SK-N-SH treated with all-trans-retinoic acid at 6 μM for 48 hours (cell line): ENCODE results near the gene PEPD.

Experiments used
- ATAC-seq: fragments of 200-7000 bp; cut with Tn5 transposase; 3 replicates; pipeline ENCODE4 v1.9.1; 2020; ENCODE audit warnings: mild to moderate bottlenecking, moderate library complexity
- ARNTL ChIP-seq: fragments of 450-650 bp; formaldehyde crosslinking; IDR thresholded peaks from 2 replicates; pipeline ENCODE4 v1.5.0; 2020; ENCODE audit warnings: low read depth, mild to moderate bottlenecking, moderate library complexity, borderline replicate concordance
- BACH2 ChIP-seq: fragments of 250-450 bp; sonication (Bioruptor Pico); IDR thresholded peaks from 2 replicates; pipeline ENCODE4 v1.9.0; 2021; ENCODE audit warnings: mild to moderate bottlenecking, borderline replicate concordance
- ESRRG ChIP-seq: fragments of 250-450 bp; sonication (Bioruptor Pico); IDR thresholded peaks from 2 replicates; pipeline ENCODE4 v1.6.1; 2021; ENCODE audit warnings: mild to moderate bottlenecking
- GLIS3 ChIP-seq: fragments of 250-450 bp; sonication (Bioruptor Pico); IDR thresholded peaks from 2 replicates; pipeline ENCODE4 v1.5.0; 2020; ENCODE audit warnings: mild to moderate bottlenecking, moderate library complexity
- ISL1 ChIP-seq: fragments of 250-450 bp; sonication (Bioruptor Pico); IDR thresholded peaks from 2 replicates; pipeline ENCODE4 v2.1.2; 2022; ENCODE audit warnings: mild to moderate bottlenecking, moderate library complexity
- OSR1 ChIP-seq: fragments of 250-450 bp; sonication (Bioruptor Pico); IDR thresholded peaks from 2 replicates; pipeline ENCODE4 v1.8.0; 2022; ENCODE audit warnings: moderate library complexity, mild to moderate bottlenecking, inconsistent platforms
- PPARA ChIP-seq: fragments of 250-450 bp; sonication (Bioruptor Pico); IDR thresholded peaks from 2 replicates; pipeline ENCODE4 v1.5.0; 2020; ENCODE audit warnings: mild to moderate bottlenecking, borderline replicate concordance
- RARB ChIP-seq: fragments of 250-450 bp; sonication (Bioruptor Pico); IDR thresholded peaks from 2 replicates; pipeline ENCODE4 v1.8.0; 2021; ENCODE audit warnings: mild to moderate bottlenecking, moderate library complexity
- TCF4 ChIP-seq: fragments of 250-450 bp; sonication (Bioruptor Pico); IDR thresholded peaks from 2 replicates; pipeline ENCODE4 v1.8.0; 2021; ENCODE audit warnings: mild to moderate bottlenecking, moderate library complexity, borderline replicate concordance
- TOX ChIP-seq: fragments of 250-450 bp; sonication (Bioruptor Pico); IDR thresholded peaks from 2 replicates; pipeline ENCODE4 v1.8.0; 2021; ENCODE audit warnings: mild to moderate bottlenecking, moderate library complexity, borderline replicate concordance
- ZC3H10 ChIP-seq: fragments of 250-450 bp; sonication (Bioruptor Pico); IDR thresholded peaks from 2 replicates; pipeline ENCODE4 v1.5.1; 2021; ENCODE audit warnings: mild to moderate bottlenecking, moderate library complexity
- ZFP3 ChIP-seq: fragments of 250-450 bp; sonication (Bioruptor Pico); IDR thresholded peaks from 2 replicates; pipeline ENCODE4 v1.5.0; 2020; ENCODE audit warnings: mild to moderate bottlenecking, moderate library complexity
- ZFP30 ChIP-seq: fragments of 450-650 bp; formaldehyde crosslinking; IDR thresholded peaks from 2 replicates; pipeline ENCODE4 v1.5.0; 2022; ENCODE audit warnings: mild to moderate bottlenecking, moderate library complexity
- ZNF565 ChIP-seq: fragments of 450-650 bp; formaldehyde crosslinking; conservative IDR thresholded peaks from 2 replicates; pipeline ENCODE4 v1.5.0; 2020; ENCODE audit warnings: low read depth, mild to moderate bottlenecking, moderate library complexity
- ZNF70 ChIP-seq: fragments of 450-650 bp; formaldehyde crosslinking; IDR thresholded peaks from 2 replicates; pipeline ENCODE4 v1.5.0; 2020; ENCODE audit warnings: mild to moderate bottlenecking, moderate library complexity
- ZNF8 ChIP-seq: fragments of 450-650 bp; formaldehyde crosslinking; IDR thresholded peaks from 2 replicates; pipeline ENCODE4 v1.5.0; 2020; ENCODE audit warnings: mild to moderate bottlenecking, moderate library complexity
- TF ChIP-seq, protein P1 (sequence below): fragments of 250-450 bp; sonication (Bioruptor Pico); IDR thresholded peaks from 2 replicates; pipeline ENCODE4 v1.8.0; 2020; ENCODE audit warnings: mild to moderate bottlenecking, moderate library complexity, borderline replicate concordance
- TF ChIP-seq, protein P2 (sequence below): fragments of 250-450 bp; sonication (Bioruptor Pico); IDR thresholded peaks from 2 replicates; pipeline ENCODE4 v1.5.1; 2021; ENCODE audit warnings: mild to moderate bottlenecking, moderate library complexity
- TF ChIP-seq, protein P3 (sequence below): fragments of 250-450 bp; sonication (Bioruptor Pico); IDR thresholded peaks from 2 replicates; pipeline ENCODE4 v1.5.1; 2020; ENCODE audit warnings: low read depth, mild to moderate bottlenecking, moderate library complexity
- TF ChIP-seq, protein P4 (sequence below): fragments of 250-450 bp; sonication (Bioruptor Pico); IDR thresholded peaks from 2 replicates; pipeline ENCODE4 v1.8.0; 2021; ENCODE audit warnings: low read depth, mild to moderate bottlenecking, moderate library complexity, borderline replicate concordance
- TF ChIP-seq, protein P5 (sequence below): fragments of 250-450 bp; sonication (Bioruptor Pico); IDR thresholded peaks from 2 replicates; pipeline ENCODE4 v1.5.0; 2020; ENCODE audit warnings: mild to moderate bottlenecking, moderate library complexity

Gene PEPD

DNA sequence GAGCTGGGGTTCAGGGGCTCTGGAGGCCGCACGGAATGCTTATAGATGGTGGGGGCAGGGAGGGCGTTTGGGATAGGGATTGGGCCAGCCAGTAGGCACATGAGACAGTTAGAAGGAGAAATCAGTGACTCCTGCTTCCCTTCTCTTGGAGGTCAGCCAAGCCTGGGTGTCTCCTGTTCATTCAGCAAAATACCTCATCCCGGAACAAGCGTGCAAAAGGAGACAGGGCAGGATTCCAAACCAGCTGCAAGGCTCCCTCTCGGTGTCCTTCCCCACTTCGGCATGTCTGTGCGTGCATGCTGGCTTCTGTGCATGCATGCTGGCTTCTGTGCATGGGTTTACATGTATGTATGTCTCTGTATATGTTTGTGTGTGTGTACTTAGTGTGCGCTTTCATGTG lies 37.3 kb upstream of the PEPD start:
- no peak for TF ChIP-seq ZC3H10
- no peak for TF ChIP-seq PPARA (CRISPR knock-in tag)
- no peak for TF ChIP-seq ESRRG (CRISPR knock-in tag)
- no peak for TF ChIP-seq ZNF565
- no peak for TF ChIP-seq ZFP3
- TF ChIP-seq GLIS3 (CRISPR knock-in tag), result no peak
- TF ChIP-seq ZNF70, result no peak
- TF ChIP-seq, protein P1, sequence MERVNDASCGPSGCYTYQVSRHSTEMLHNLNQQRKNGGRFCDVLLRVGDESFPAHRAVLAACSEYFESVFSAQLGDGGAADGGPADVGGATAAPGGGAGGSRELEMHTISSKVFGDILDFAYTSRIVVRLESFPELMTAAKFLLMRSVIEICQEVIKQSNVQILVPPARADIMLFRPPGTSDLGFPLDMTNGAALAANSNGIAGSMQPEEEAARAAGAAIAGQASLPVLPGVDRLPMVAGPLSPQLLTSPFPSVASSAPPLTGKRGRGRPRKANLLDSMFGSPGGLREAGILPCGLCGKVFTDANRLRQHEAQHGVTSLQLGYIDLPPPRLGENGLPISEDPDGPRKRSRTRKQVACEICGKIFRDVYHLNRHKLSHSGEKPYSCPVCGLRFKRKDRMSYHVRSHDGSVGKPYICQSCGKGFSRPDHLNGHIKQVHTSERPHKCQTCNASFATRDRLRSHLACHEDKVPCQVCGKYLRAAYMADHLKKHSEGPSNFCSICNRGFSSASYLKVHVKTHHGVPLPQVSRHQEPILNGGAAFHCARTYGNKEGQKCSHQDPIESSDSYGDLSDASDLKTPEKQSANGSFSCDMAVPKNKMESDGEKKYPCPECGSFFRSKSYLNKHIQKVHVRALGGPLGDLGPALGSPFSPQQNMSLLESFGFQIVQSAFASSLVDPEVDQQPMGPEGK, result no peak
- TF ChIP-seq ARNTL (CRISPR knock-in tag), result no peak
- TF ChIP-seq, protein P2, sequence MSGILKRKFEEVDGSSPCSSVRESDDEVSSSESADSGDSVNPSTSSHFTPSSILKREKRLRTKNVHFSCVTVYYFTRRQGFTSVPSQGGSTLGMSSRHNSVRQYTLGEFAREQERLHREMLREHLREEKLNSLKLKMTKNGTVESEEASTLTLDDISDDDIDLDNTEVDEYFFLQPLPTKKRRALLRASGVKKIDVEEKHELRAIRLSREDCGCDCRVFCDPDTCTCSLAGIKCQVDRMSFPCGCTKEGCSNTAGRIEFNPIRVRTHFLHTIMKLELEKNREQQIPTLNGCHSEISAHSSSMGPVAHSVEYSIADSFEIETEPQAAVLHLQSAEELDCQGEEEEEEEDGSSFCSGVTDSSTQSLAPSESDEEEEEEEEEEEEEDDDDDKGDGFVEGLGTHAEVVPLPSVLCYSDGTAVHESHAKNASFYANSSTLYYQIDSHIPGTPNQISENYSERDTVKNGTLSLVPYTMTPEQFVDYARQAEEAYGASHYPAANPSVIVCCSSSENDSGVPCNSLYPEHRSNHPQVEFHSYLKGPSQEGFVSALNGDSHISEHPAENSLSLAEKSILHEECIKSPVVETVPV (CRISPR knock-in tag), result no peak
- ATAC-seq, result no peak

DNA sequence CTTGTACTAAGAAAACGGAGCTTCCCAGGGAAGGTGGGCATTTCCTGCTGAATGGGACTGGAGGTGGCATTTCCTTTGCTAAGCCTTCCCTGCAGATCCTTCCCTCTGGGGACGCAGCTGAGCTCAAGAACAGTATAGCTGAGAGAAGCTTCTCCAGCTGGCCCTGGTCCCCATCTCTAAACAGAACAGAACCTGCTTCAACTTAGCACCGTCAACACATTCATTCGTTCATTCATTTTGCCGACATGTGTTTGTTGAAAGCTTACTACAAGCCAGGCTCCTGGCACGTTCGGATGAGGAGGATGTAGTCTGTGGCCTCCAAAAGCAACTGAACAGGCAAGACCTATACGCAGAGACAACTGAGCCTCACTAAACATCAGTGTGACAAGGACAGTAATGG lies 36.6 kb upstream of the PEPD start:
- TF ChIP-seq RARB (CRISPR knock-in tag), result no peak
- TF ChIP-seq ZFP3, result no peak
- no peak for TF ChIP-seq BACH2
- TF ChIP-seq GLIS3 (CRISPR knock-in tag), result no peak
- no peak for TF ChIP-seq TCF4 (CRISPR knock-in tag)
- TF ChIP-seq ISL1, result no peak
- no peak for TF ChIP-seq TOX (CRISPR knock-in tag)
- no peak for TF ChIP-seq ZNF70
- no peak for TF ChIP-seq ZNF8 (CRISPR knock-in tag)
- TF ChIP-seq, protein P1, result no peak
- TF ChIP-seq ARNTL (CRISPR knock-in tag), result no peak
- no peak for TF ChIP-seq ZC3H10
- TF ChIP-seq ZNF565, result no peak
- TF ChIP-seq PPARA (CRISPR knock-in tag), result no peak
- no peak for ATAC-seq

DNA sequence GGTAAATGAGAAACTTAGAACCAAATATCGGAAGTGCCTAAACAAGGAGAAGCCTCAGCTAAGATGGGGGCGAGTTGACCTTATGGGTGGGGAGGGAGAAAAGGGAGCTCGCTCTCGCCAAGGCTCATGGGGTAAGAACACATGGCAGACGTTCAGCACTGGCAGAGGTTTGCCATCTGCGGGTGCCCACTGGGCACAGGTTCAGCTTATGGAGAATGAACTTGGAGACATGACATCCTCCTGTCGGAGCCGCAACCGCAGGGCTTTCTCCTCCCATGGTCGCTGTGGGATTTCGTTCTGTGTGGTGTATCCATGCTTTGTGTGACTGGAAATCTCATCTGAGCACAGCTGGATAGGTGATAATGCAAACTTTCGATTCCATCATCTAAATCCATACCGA lies 36.1 kb upstream of the PEPD start:
- no peak for TF ChIP-seq ZNF565
- TF ChIP-seq TOX (CRISPR knock-in tag), result no peak
- no peak for ATAC-seq

DNA sequence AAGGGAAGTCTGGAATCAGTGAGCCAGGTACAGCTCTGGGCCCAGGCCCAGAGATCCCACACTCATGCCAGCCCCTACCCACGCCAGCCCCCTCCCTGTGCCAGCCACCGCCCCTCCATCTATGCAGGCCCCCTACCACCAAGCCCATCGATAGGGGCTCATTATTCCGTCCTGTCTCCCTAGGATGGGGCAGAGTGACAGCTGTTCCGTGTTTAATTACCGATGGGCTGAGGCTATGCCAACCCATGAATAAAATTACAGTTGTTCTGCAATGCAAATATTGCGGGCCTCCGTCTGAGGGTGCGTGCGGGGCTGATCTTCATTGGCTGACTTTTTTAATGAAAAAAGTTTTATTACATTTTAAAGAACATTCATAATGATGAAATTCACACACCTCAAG lies 35.6 kb upstream of the PEPD start:
- TF ChIP-seq, protein P1, result no peak
- no peak for TF ChIP-seq OSR1
- TF ChIP-seq, protein P3, sequence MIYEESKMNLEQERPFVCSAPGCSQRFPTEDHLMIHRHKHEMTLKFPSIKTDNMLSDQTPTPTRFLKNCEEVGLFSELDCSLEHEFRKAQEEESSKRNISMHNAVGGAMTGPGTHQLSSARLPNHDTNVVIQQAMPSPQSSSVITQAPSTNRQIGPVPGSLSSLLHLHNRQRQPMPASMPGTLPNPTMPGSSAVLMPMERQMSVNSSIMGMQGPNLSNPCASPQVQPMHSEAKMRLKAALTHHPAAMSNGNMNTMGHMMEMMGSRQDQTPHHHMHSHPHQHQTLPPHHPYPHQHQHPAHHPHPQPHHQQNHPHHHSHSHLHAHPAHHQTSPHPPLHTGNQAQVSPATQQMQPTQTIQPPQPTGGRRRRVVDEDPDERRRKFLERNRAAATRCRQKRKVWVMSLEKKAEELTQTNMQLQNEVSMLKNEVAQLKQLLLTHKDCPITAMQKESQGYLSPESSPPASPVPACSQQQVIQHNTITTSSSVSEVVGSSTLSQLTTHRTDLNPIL (CRISPR knock-in tag), result no peak
- no peak for TF ChIP-seq PPARA (CRISPR knock-in tag)
- TF ChIP-seq BACH2, result no peak
- TF ChIP-seq ARNTL (CRISPR knock-in tag), result no peak
- no peak for ATAC-seq

DNA sequence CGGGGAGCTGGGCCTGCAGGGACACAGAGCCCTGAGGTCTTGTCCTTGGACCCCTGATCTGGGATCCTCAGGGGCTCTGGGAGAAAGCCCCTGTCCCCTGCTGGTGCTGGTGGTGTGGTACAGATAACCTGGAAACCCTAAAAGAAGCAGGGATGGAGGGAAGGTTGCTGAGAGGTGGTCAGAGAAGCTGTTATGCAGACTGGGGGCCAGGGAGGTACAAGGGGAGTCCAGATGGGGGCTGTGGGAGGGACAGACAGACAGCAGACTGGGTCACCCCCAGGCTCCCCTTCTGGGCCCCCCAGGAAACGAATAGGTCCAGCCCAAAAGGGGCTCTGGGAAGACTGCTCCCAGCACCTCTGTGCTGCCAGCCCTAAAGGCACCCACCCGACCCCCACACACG lies 34.7 kb upstream of the PEPD start:
- no peak for ATAC-seq
- TF ChIP-seq, protein P4, sequence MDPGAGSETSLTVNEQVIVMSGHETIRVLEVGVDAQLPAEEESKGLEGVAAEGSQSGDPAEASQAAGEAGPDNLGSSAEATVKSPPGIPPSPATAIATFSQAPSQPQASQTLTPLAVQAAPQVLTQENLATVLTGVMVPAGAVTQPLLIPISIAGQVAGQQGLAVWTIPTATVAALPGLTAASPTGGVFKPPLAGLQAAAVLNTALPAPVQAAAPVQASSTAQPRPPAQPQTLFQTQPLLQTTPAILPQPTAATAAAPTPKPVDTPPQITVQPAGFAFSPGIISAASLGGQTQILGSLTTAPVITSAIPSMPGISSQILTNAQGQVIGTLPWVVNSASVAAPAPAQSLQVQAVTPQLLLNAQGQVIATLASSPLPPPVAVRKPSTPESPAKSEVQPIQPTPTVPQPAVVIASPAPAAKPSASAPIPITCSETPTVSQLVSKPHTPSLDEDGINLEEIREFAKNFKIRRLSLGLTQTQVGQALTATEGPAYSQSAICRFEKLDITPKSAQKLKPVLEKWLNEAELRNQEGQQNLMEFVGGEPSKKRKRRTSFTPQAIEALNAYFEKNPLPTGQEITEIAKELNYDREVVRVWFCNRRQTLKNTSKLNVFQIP (CRISPR knock-in tag), result no peak
- TF ChIP-seq TOX (CRISPR knock-in tag), result no peak
- no peak for TF ChIP-seq TCF4 (CRISPR knock-in tag)
- TF ChIP-seq, protein P5, sequence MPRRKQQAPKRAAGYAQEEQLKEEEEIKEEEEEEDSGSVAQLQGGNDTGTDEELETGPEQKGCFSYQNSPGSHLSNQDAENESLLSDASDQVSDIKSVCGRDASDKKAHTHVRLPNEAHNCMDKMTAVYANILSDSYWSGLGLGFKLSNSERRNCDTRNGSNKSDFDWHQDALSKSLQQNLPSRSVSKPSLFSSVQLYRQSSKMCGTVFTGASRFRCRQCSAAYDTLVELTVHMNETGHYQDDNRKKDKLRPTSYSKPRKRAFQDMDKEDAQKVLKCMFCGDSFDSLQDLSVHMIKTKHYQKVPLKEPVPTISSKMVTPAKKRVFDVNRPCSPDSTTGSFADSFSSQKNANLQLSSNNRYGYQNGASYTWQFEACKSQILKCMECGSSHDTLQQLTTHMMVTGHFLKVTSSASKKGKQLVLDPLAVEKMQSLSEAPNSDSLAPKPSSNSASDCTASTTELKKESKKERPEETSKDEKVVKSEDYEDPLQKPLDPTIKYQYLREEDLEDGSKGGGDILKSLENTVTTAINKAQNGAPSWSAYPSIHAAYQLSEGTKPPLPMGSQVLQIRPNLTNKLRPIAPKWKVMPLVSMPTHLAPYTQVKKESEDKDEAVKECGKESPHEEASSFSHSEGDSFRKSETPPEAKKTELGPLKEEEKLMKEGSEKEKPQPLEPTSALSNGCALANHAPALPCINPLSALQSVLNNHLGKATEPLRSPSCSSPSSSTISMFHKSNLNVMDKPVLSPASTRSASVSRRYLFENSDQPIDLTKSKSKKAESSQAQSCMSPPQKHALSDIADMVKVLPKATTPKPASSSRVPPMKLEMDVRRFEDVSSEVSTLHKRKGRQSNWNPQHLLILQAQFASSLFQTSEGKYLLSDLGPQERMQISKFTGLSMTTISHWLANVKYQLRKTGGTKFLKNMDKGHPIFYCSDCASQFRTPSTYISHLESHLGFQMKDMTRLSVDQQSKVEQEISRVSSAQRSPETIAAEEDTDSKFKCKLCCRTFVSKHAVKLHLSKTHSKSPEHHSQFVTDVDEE (CRISPR knock-in tag), result no peak
- TF ChIP-seq BACH2, result no peak
- no peak for TF ChIP-seq ZFP3
- no peak for TF ChIP-seq ZFP30 (CRISPR knock-in tag)
- TF ChIP-seq ISL1, result no peak
